ENCODE results near the gene ERI3. TPM values are rescaled to one million over a fixed set of nuclear protein-coding genes. Genes with fewer than 3 reads are reported as not detected.

ERI3 gene
- total and polyA plus RNA-seq, 2 of the 4 experiments (the other 2 are of a cell fraction), result 56.6 to 70.9 TPM

DNA sequence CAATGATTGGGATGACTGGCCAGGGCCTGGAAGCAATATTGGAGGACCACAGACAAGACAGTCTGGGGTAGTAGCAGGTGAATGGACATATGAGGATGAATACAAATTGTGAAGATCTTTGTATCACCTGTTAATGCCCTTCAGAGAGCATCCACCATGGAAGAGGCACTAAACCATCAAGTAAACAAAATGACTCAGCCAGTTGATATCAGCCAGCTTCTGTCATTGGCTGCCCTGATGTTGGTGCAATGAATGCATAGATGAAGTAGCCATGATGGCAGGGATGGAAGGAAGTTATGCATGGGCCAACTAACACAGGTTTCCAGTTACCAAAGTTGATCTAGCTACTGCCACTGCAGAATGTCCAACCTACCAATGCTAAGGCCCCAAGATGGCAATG is 16.1 kb upstream of the ERI3 start:
- no TSS peak for BruUV-seq (replicated peaks)
- POLR2A ChIA-PET (ENCODE audit: unreplicated experiment), result no interaction called here
- CTCF ChIA-PET, result interaction anchor here (0.6 kb wide), 1 partner anchor 143 kb away, joined by 3 read pairs; no protein-coding TSS in a partner anchor

More for the DNA sequence above, 16.1 kb upstream of the ERI3 start:
- Histone ChIP-seq H3K9ac (ENCODE audit: low read depth, low read length) (no peak overlapping the region), H2BK15ac (ENCODE audit: low read depth, low read length) (no peak overlapping the region), H3K4me3 (ENCODE audit: insufficient read depth, low read depth, low read length) (no peak overlapping the region), H3K27me3 (ENCODE audit: control insufficient read depth, insufficient read depth, low read length) (peaks cover 38% of the 10 kb centered on the region), H3K18ac (ENCODE audit: low read depth, low read length) (no peak overlapping the region), H3K23ac (ENCODE audit: low read depth, low read length) (no peak overlapping the region), H3K4me2 (ENCODE audit: low read depth, low read length) (no peak overlapping the region), H4K5ac (ENCODE audit: low read depth, low read length) (no peak overlapping the region), H4K8ac (ENCODE audit: low read depth in 2 of 2, low read length in 2 of 2) (no peak overlapping the region), H2AK5ac (ENCODE audit: low read depth, low read length) (no peak overlapping the region), H3K4ac (ENCODE audit: low read depth, low read length) (no peak overlapping the region), H2AK9ac (replicated peaks; ENCODE audit: low read depth, low read length, poor library complexity) (no peak overlapping the region), H3K4me1 (ENCODE audit: control insufficient read depth, insufficient read depth, low read length) (no peaks in the 10 kb centered on the region), H2BK120ac (ENCODE audit: low read depth, low read length) (no peak overlapping the region), H3K14ac (replicated peaks; ENCODE audit: low read depth, low read length) (no peak overlapping the region), H3K9me1 (ENCODE audit: insufficient read depth, low read length) (no peaks in the 10 kb centered on the region), H2BK20ac (ENCODE audit: low read depth, low read length) (no peak overlapping the region), H2BK5ac (ENCODE audit: low read depth, low read length, poor library complexity, severe bottlenecking) (no peak overlapping the region), H4K20me1 (ENCODE audit: insufficient read depth, low read length) (no peaks in the 10 kb centered on the region), H3K36me3 (ENCODE audit: control insufficient read depth, insufficient read depth, low read length) (no peaks in the 10 kb centered on the region), H2AFZ (replicated peaks; ENCODE audit: low read length, poor library complexity) (no peak overlapping the region), H3K9me3 (ENCODE audit: control insufficient read depth, insufficient read depth, low read length) (no peaks in the 10 kb centered on the region), H3K27ac (ENCODE audit: insufficient read depth, low read length) (no peak overlapping the region), H4K91ac (ENCODE audit: insufficient read depth, low read depth, low read length) (no peak overlapping the region), H3K56ac (ENCODE audit: extremely low read depth, insufficient read depth, low read length) (no peak overlapping the region), H3K79me1 (ENCODE audit: low read depth in 1 of 2, low read length in 2 of 2) (no peaks in the 10 kb centered on the region)
- in situ Hi-C loops (cut with MboI; ENCODE audit: low sequenced_read_pairs), result no loop called here
- intact Hi-C loops (cut with micrococcal nuclease), result no loop called here
- ATAC-seq (ENCODE audit: low read depth) (no peak), DNase-seq (no peak)
- TF ChIP-seq RFX5 (IDR thresholded peaks at IDR 0.05; ENCODE audit: low read depth, low read length) (no peak), MXI1 (IDR thresholded peaks at IDR 0.05; ENCODE audit: borderline replicate concordance, low read depth, low read length) (no peak), MAZ (IDR thresholded peaks at IDR 0.05; ENCODE audit: borderline replicate concordance, low read depth, low read length) (no peak), SMC3 (IDR thresholded peaks at IDR 0.05; ENCODE audit: low read depth, low read length) (no peak), RCOR1 (IDR thresholded peaks at IDR 0.05; ENCODE audit: insufficient replicate concordance, low read length) (no peak), CEBPB (IDR thresholded peaks at IDR 0.05; ENCODE audit: low read depth, low read length) (no peak), RAD21 (IDR thresholded peaks at IDR 0.05; ENCODE audit: low read length) (no peak), POLR2A (IDR thresholded peaks at IDR 0.05; ENCODE audit: low read depth, low read length) (no peak), FOS (IDR thresholded peaks at IDR 0.05; ENCODE audit: low read depth, low read length) (no peak), BHLHE40 (IDR thresholded peaks at IDR 0.05; ENCODE audit: low read depth, low read length) (no peak), MAFK (IDR thresholded peaks at IDR 0.05; ENCODE audit: low read depth, low read length) (no peak), CHD1 (IDR thresholded peaks at IDR 0.05; ENCODE audit: low read depth, low read length) (no peak), NFE2L2 (IDR thresholded peaks at IDR 0.05; ENCODE audit: low read depth, low read length) (no peak)
- TF ChIP-seq, protein P1, sequence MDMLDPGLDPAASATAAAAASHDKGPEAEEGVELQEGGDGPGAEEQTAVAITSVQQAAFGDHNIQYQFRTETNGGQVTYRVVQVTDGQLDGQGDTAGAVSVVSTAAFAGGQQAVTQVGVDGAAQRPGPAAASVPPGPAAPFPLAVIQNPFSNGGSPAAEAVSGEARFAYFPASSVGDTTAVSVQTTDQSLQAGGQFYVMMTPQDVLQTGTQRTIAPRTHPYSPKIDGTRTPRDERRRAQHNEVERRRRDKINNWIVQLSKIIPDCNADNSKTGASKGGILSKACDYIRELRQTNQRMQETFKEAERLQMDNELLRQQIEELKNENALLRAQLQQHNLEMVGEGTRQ (IDR thresholded peaks at IDR 0.05; ENCODE audit: low read depth, low read length), result no peak
- TF ChIP-seq, protein P2, sequence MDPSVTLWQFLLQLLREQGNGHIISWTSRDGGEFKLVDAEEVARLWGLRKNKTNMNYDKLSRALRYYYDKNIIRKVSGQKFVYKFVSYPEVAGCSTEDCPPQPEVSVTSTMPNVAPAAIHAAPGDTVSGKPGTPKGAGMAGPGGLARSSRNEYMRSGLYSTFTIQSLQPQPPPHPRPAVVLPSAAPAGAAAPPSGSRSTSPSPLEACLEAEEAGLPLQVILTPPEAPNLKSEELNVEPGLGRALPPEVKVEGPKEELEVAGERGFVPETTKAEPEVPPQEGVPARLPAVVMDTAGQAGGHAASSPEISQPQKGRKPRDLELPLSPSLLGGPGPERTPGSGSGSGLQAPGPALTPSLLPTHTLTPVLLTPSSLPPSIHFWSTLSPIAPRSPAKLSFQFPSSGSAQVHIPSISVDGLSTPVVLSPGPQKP (IDR thresholded peaks at IDR 0.05; ENCODE audit: borderline replicate concordance, low read depth, low read length), result no peak
- TF ChIP-seq, protein P3, sequence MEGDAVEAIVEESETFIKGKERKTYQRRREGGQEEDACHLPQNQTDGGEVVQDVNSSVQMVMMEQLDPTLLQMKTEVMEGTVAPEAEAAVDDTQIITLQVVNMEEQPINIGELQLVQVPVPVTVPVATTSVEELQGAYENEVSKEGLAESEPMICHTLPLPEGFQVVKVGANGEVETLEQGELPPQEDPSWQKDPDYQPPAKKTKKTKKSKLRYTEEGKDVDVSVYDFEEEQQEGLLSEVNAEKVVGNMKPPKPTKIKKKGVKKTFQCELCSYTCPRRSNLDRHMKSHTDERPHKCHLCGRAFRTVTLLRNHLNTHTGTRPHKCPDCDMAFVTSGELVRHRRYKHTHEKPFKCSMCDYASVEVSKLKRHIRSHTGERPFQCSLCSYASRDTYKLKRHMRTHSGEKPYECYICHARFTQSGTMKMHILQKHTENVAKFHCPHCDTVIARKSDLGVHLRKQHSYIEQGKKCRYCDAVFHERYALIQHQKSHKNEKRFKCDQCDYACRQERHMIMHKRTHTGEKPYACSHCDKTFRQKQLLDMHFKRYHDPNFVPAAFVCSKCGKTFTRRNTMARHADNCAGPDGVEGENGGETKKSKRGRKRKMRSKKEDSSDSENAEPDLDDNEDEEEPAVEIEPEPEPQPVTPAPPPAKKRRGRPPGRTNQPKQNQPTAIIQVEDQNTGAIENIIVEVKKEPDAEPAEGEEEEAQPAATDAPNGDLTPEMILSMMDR (conservative IDR thresholded peaks at IDR 0.05; ENCODE audit: low read depth, low read length), result no peak
- dilution Hi-C loops (cut with HindIII; ENCODE audit: low sequenced_read_pairs, unreplicated experiment), result no loop called here

Measured in IMR-90 (cell line).